AG09309 (cell line): ENCODE results near the gene CEACAM21.

Experiments used
- DNase-seq: peaks from one replicate; pipeline ENCODE4 v3.0.0-alpha.2; 2010; ENCODE audit warnings: low read depth
- H3K4me3 ChIP-seq: 2 replicates; pipeline ENCODE4 v1.5.1; 2011; ENCODE audit warnings: mild to moderate bottlenecking, low read depth, low read length, moderate library complexity; ENCODE audit not compliant: control insufficient read depth
- TF ChIP-seq, protein P1 (sequence below): IDR thresholded peaks from 2 replicates; pipeline ENCODE4 v1.5.1; 2011; ENCODE audit warnings: mild to moderate bottlenecking, low read depth, low read length, inconsistent platforms; ENCODE audit not compliant: insufficient read depth, control insufficient read depth; ENCODE audit errors: missing control alignments

Gene CEACAM21

GRCh38 chr19:41575998-41576397 lies at the start of gene CEACAM21:
Gene CEACAM21, plus strand, starts transcription at chr19:41576166. Its CDS starts 109 bp downstream, at chr19:41576275.
- no peak for DNase-seq
- TF ChIP-seq, protein P1, sequence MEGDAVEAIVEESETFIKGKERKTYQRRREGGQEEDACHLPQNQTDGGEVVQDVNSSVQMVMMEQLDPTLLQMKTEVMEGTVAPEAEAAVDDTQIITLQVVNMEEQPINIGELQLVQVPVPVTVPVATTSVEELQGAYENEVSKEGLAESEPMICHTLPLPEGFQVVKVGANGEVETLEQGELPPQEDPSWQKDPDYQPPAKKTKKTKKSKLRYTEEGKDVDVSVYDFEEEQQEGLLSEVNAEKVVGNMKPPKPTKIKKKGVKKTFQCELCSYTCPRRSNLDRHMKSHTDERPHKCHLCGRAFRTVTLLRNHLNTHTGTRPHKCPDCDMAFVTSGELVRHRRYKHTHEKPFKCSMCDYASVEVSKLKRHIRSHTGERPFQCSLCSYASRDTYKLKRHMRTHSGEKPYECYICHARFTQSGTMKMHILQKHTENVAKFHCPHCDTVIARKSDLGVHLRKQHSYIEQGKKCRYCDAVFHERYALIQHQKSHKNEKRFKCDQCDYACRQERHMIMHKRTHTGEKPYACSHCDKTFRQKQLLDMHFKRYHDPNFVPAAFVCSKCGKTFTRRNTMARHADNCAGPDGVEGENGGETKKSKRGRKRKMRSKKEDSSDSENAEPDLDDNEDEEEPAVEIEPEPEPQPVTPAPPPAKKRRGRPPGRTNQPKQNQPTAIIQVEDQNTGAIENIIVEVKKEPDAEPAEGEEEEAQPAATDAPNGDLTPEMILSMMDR: no peak
- no peak within 1 kb of the TSS for H3K4me3 ChIP-seq

DNA sequence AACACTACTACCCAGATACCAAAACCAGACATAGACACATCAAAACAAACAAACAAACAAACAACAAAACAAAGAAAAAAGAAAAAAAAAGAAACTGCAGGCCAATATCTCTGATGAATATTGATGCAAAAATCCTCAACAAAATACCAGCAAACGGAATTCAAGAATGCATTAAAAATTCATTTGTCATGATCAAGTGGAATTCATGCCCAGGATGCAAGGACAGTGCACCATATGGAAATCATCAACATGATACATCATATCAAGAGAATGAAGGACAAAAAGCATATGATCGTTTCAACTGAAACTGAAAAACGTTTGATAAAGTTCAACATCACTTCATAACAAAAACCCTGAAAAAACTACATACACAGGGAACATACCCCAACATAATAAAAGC lies 48.9 kb upstream of the CEACAM21 start:
- H3K4me3 ChIP-seq: no peak overlapping the region
- TF ChIP-seq, protein P1: no peak
- no peak for DNase-seq

- no peak for DNase-seq
- H3K4me3 ChIP-seq: no peak overlapping the region
- TF ChIP-seq, protein P1: no peak
Observed at GRCh38 chr19:41528106-41528505, 47.9 kb upstream of the CEACAM21 start.

GRCh38 chr19:41529484-41530183 lies 46.3 kb upstream of the CEACAM21 start:
- TF ChIP-seq, protein P1: no peak
- no peak overlapping the region for H3K4me3 ChIP-seq
- DNase-seq: no peak

- TF ChIP-seq, protein P1: no peak
- no peak overlapping the region for H3K4me3 ChIP-seq
- DNase-seq: no peak
Observed at GRCh38 chr19:41530184-41530534, 45.8 kb upstream of the CEACAM21 start.

DNA sequence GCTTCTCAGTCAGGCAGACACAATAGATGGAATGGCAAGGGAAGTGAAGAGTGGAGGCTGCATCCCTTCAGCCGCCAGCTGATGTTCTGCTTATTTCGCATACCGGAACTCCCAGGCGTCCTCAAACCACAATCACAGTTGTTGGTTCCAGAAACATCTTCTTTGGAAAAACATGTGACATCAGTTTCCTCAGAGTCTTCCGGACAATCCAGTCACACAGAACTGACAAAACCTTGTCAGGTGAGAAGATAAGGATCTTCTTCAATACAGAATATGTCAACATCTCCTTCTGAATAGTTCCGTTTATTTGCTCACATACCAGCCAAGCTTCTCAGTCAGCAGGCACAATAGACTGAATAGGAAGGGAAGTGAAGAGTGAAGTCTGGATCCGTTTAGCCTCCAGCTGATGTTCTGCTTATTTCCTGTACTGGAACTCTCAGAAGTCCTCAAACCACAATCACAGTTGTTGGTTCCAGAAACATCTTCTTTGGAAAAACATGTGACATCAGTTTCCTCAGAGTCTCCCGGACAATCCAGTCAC lies 45.1 kb upstream of the CEACAM21 start:
- TF ChIP-seq, protein P1: no peak
- H3K4me3 ChIP-seq: no peak overlapping the region

More for the DNA sequence above, 45.1 kb upstream of the CEACAM21 start:
- DNase-seq: no peak
